Fibroblast of lung (primary cell): ENCODE measurements around the gene MYO7A. TPM values are rescaled to one million over a fixed set of nuclear protein-coding genes. Genes with fewer than 3 reads are reported as not detected.

Experiments used
- DNase-seq, 2 donors: peaks; one replicate each; pipeline versions ENCODE4 v3.0.0 to v3.0.0-alpha.2; 2010; ENCODE audit warnings: low read depth in 2 of 2
- H2AFZ ChIP-seq: 2 replicates; pipeline ENCODE4 v1.5.1; 2012; ENCODE audit warnings: low read length, control low read depth, inconsistent platforms
- H3K27ac ChIP-seq: 2 replicates; pipeline ENCODE4 v1.5.1; 2011; ENCODE audit warnings: low read length, control low read depth; ENCODE audit not compliant: insufficient read depth
- H3K27me3 ChIP-seq: 2 replicates; pipeline ENCODE4 v1.5.1; 2011; ENCODE audit warnings: mild to moderate bottlenecking, low read length; ENCODE audit not compliant: control insufficient read depth, insufficient read depth
- H3K36me3 ChIP-seq: 2 replicates; pipeline ENCODE4 v1.5.1; 2011; ENCODE audit warnings: low read length; ENCODE audit not compliant: control insufficient read depth, insufficient read depth
- H3K4me1 ChIP-seq: 2 replicates; pipeline ENCODE4 v1.5.1; 2011; ENCODE audit warnings: low read length; ENCODE audit not compliant: control insufficient read depth, insufficient read depth; ENCODE audit errors: extremely low read depth
- H3K4me2 ChIP-seq: 2 replicates; pipeline ENCODE4 v1.5.1; 2011; ENCODE audit warnings: low read length, control low read depth; ENCODE audit not compliant: insufficient read depth; ENCODE audit errors: extremely low read depth
- H3K4me3 ChIP-seq, 4 experiments: fragments of 200-600 bp in 1 of 4; sonication (generic) in 1 of 4; replicated peaks in 1 of 4; 2 replicates each; pipeline ENCODE4 v1.5.1; 2011 to 2016; ENCODE audit warnings: low read length in 4 of 4, low read depth in 3 of 4, mild to moderate bottlenecking in 3 of 4, control low read depth in 2 of 4, inconsistent platforms in 1 of 4, mixed read lengths in 1 of 4; ENCODE audit not compliant: insufficient read depth in 1 of 4; ENCODE audit errors: control extremely low read depth in 1 of 4
- H3K79me2 ChIP-seq: 2 replicates; pipeline ENCODE4 v1.5.1; 2012; ENCODE audit warnings: mild to moderate bottlenecking, low read length, inconsistent platforms; ENCODE audit not compliant: control insufficient read depth, insufficient read depth
- H3K9ac ChIP-seq: 2 replicates; pipeline ENCODE4 v1.5.1; 2011; ENCODE audit warnings: mild to moderate bottlenecking, low read length, control low read depth; ENCODE audit not compliant: insufficient read depth
- H3K9me3 ChIP-seq: 2 replicates; pipeline ENCODE4 v1.5.1; 2012; ENCODE audit warnings: low read depth, low read length; ENCODE audit not compliant: control insufficient read depth, insufficient read depth
- H4K20me1 ChIP-seq: 2 replicates; pipeline ENCODE4 v1.5.1; 2011; ENCODE audit warnings: low read length; ENCODE audit not compliant: control insufficient read depth, insufficient read depth; ENCODE audit errors: extremely low read depth
- CTCF ChIP-seq, 2 donors: IDR thresholded peaks in 1 of 2; conservative IDR thresholded peaks in 1 of 2; 1 replicate in 1 of 2; 2 replicates in 1 of 2; pipeline ENCODE4 v1.5.1; 2011 to 2012; ENCODE audit warnings: low read length in 2 of 2, control low read depth in 1 of 2, inconsistent platforms in 1 of 2, low read depth in 1 of 2, mild to moderate bottlenecking in 1 of 2
- EZH2 ChIP-seq: IDR thresholded peaks from 2 replicates; pipeline ENCODE4 v1.5.1; 2012; ENCODE audit warnings: low read length, control low read depth, mild to moderate bottlenecking; ENCODE audit errors: missing control alignments
- polyA plus RNA-seq, 2 donors: library from polyadenylated mRNA; depleted of rRNA in 1 of 2; stranded (reverse) in 1 of 2; unstranded in 1 of 2; fragments of >200 nt; gene quantifications; 2 replicates each; pipeline ENCODE4 v1.2.1, GENCODE V29; 2011 to 2012; ENCODE audit warnings: missing spikeins in 1 of 2
- total RNA-seq: library from RNA; depleted of rRNA; stranded (reverse); fragments of >200 nt; gene quantifications from 2 replicates; pipeline ENCODE4 v1.2.1, GENCODE V29; 2014

Gene MYO7A
- total and polyA plus RNA-seq, 2 donors (not counting 1 experiment from before 2014, with no cell fraction given) = 0.01 to 0.33 TPM

- no peak overlapping the region for H3K9ac ChIP-seq
Observed at GRCh38 chr11:77180346-77180745, 52.3 kb downstream of the MYO7A start.

GRCh38 chr11:77181226-77181625, 53.2 kb downstream of the MYO7A start:
- H3K9me3 ChIP-seq = no peaks in the 10 kb centered on the region
- no peak for TF ChIP-seq EZH2
- TF ChIP-seq CTCF (conservative IDR thresholded peaks at IDR 0.05 in 1 of 2, IDR thresholded peaks at IDR 0.05 in 1 of 2; ENCODE audit: low read depth in 1 of 2, low read length in 2 of 2) = no peak
- no peak overlapping the region for H2AFZ ChIP-seq

More at GRCh38 chr11:77180346-77180745, 52.3 kb downstream of the MYO7A start:
- Histone ChIP-seq H3K4me3 (no peak overlapping the region), H3K4me2 (no peak overlapping the region), H3K9me3 (no peaks in the 10 kb centered on the region), H3K79me2 (no peaks in the 10 kb centered on the region), H2AFZ (no peak overlapping the region), H3K27ac (no peak overlapping the region), H3K36me3 (no peaks in the 10 kb centered on the region), H4K20me1 (no peaks in the 10 kb centered on the region), H3K27me3 (peaks cover 3% of the 10 kb centered on the region), H3K4me1 (no peaks in the 10 kb centered on the region)
- no peak for TF ChIP-seq EZH2
- no peak for TF ChIP-seq CTCF (conservative IDR thresholded peaks at IDR 0.05 in 1 of 2, IDR thresholded peaks at IDR 0.05 in 1 of 2; ENCODE audit: low read depth in 1 of 2, low read length in 2 of 2)
- no peak for DNase-seq

GRCh38 chr11:77181799-77182541, 53.9 kb downstream of the MYO7A start:
- H3K79me2 ChIP-seq = no peaks in the 10 kb centered on the region
- no peaks in the 10 kb centered on the region for H4K20me1 ChIP-seq
- no peaks in the 10 kb centered on the region for H3K9me3 ChIP-seq
- H3K27ac ChIP-seq = no peak overlapping the region
- no peak overlapping the region for H3K4me3 ChIP-seq
- H3K4me2 ChIP-seq = no peak overlapping the region
- peaks cover 6% of the 10 kb centered on the region for H3K27me3 ChIP-seq
- DNase-seq = no peak
- no peaks in the 10 kb centered on the region for H3K36me3 ChIP-seq
- TF ChIP-seq CTCF (conservative IDR thresholded peaks at IDR 0.05 in 1 of 2, IDR thresholded peaks at IDR 0.05 in 1 of 2; ENCODE audit: low read depth in 1 of 2, low read length in 2 of 2) = no peak
- no peak for TF ChIP-seq EZH2
- no peak overlapping the region for H2AFZ ChIP-seq
- H3K9ac ChIP-seq = no peak overlapping the region
- no peaks in the 10 kb centered on the region for H3K4me1 ChIP-seq

More at GRCh38 chr11:77181226-77181625, 53.2 kb downstream of the MYO7A start:
- Histone ChIP-seq H3K4me1 (no peaks in the 10 kb centered on the region), H3K27me3 (peaks cover 6% of the 10 kb centered on the region), H3K36me3 (no peaks in the 10 kb centered on the region), H3K79me2 (no peaks in the 10 kb centered on the region), H3K27ac (no peak overlapping the region), H3K4me3 (no peak overlapping the region), H4K20me1 (no peaks in the 10 kb centered on the region), H3K4me2 (no peak overlapping the region), H3K9ac (no peak overlapping the region)
- no peak for DNase-seq
